GM06990 (cell line): ENCODE measurements around the gene CALB2.

ENCODE experiments used
- DNase-seq: peaks from one replicate; pipeline ENCODE4 v3.0.0-alpha.2; 2011; ENCODE audit not compliant: insufficient read length; ENCODE audit errors: extremely low read depth
- H3K27me3 ChIP-seq: replicated peaks from 2 replicates; pipeline ENCODE4 v1.6.0; 2011; ENCODE audit warnings: low read length; ENCODE audit not compliant: control insufficient read depth, insufficient read depth
- H3K36me3 ChIP-seq: 2 replicates; pipeline ENCODE4 v1.5.1; 2011; ENCODE audit warnings: low read length; ENCODE audit not compliant: control insufficient read depth, insufficient read depth
- H3K4me3 ChIP-seq: replicated peaks from 2 replicates; pipeline ENCODE4 v1.5.1; 2011; ENCODE audit warnings: low read depth, mild to moderate bottlenecking, control low read depth, low read length
- TF ChIP-seq, protein P1 (sequence below): IDR thresholded peaks from 2 replicates; pipeline ENCODE4 v1.5.1; 2011; ENCODE audit warnings: low read length, control low read depth, mild to moderate bottlenecking, inconsistent platforms; ENCODE audit not compliant: insufficient read depth, poor library complexity, severe bottlenecking

Gene CALB2

DNA sequence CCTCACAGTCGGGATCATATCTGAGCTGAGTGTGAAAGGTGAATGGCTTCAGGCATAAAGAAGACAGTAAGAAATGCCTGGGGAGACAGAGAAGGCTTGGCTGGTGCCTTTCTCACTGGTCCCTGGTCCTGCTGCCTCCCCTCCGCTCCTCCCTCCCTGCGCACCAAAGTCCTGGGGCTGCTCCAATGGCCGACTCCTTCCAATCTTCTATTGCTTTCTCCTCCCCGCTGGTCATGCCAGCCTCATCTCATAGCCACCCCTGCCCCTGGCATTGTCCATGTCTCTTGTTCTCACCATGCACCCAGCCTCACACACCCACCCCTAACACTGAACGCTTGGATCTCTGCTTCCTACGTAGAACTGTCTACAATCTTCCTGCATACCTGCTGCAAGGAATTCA is 65.3 kb downstream of the CALB2 start:
- Histone ChIP-seq H3K4me3 (no peak overlapping the region), H3K27me3 (no peaks in the 10 kb centered on the region; the same call in 1 of the 2 replicates), H3K36me3 (no peaks in the 10 kb centered on the region)
- TF ChIP-seq, protein P1, sequence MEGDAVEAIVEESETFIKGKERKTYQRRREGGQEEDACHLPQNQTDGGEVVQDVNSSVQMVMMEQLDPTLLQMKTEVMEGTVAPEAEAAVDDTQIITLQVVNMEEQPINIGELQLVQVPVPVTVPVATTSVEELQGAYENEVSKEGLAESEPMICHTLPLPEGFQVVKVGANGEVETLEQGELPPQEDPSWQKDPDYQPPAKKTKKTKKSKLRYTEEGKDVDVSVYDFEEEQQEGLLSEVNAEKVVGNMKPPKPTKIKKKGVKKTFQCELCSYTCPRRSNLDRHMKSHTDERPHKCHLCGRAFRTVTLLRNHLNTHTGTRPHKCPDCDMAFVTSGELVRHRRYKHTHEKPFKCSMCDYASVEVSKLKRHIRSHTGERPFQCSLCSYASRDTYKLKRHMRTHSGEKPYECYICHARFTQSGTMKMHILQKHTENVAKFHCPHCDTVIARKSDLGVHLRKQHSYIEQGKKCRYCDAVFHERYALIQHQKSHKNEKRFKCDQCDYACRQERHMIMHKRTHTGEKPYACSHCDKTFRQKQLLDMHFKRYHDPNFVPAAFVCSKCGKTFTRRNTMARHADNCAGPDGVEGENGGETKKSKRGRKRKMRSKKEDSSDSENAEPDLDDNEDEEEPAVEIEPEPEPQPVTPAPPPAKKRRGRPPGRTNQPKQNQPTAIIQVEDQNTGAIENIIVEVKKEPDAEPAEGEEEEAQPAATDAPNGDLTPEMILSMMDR, result no peak
- no peak for DNase-seq

DNA sequence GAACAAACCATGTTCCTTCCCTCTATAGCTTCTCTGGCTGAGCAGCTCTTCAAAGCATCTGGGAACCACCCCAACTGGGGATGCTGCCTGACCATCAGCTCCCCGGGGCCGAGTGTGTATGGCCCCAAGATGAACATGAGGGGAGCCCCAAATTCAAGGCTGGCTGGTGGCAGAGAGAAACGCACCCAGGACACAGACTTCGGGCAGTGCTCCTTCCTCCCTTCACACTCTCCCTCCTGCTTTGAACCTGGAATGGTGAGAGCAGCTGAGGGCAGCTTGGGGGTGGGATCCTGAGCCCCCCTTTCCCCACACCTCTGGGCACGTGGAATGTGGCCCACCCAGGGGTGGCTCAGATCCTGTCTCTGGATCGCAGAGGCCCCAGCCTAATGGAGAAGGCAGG is 66.1 kb downstream of the CALB2 start:
- H3K27me3 ChIP-seq, result no peaks in the 10 kb centered on the region; the same call in none of the 2 replicates
- H3K36me3 ChIP-seq, result no peaks in the 10 kb centered on the region
- TF ChIP-seq, protein P1, result no peak

DNA sequence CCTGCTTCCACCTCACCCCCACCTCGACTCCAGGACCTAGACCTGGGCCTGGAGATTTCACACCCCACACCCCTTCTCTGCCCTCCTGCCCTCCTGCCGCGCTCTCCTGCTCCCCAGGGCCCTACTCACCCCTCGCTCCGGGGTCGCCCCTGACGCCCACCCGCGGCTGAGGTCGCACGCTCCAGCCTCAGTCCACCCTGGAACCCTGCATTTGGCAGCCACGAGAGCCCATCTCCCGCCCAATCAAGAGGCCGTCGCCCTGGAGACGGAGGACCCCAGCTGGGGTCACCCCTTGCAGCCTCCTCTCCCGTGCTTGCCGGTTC is 67.2 kb downstream of the CALB2 start:
- Histone ChIP-seq H3K4me3 (no peak overlapping the region), H3K36me3 (no peaks in the 10 kb centered on the region), H3K27me3 (peaks cover 3% of the 10 kb centered on the region)
- TF ChIP-seq, protein P1, result no peak
- DNase-seq, result no peak

More for the DNA sequence above, 66.1 kb downstream of the CALB2 start:
- no peak overlapping the region for H3K4me3 ChIP-seq
- DNase-seq, result no peak

DNA sequence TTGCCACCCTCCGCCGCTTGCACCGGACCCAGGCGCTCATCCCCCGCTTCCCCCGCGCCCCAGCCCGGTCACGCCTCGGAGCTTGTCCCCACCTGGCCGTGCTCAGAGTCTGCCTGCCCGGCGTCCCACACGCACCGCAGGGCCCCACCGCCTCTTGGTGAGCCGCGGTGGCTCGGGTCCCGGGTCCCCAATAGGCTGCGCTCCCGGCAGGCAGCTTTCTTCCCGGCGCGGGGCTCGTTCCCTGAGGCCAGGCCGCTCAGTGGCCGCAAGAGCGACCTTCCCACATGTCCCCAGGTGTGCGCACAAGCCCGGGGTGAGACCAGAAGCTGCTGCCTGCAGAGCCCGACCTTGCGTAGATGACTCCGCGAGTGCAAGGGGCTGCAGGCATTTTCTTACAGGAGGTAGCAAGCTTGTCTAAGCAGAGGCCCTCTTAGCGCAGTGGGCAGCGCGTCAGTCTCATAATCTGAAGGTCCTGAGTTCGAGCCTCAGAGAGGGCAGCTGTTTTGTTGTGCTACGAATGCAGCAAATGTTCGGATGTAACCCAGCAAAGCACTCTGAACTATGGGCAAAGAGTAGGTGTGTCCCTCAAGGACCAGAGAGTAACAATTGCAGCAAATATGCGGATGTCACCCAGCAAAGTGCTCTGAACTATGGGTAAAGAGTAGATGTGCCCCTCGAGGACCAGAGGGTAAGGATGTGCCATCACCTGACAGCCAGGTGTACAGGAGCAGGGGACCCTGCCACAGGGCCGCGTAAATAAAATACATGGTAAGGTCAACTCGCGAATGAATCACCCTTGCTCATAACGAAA is 67.8 kb downstream of the CALB2 start:
- DNase-seq, result peak; percentile 59
- Histone ChIP-seq H3K27me3 (peaks cover 3% of the 10 kb centered on the region), H3K36me3 (no peaks in the 10 kb centered on the region), H3K4me3 (no peak overlapping the region)
- TF ChIP-seq, protein P1, result no peak

DNA sequence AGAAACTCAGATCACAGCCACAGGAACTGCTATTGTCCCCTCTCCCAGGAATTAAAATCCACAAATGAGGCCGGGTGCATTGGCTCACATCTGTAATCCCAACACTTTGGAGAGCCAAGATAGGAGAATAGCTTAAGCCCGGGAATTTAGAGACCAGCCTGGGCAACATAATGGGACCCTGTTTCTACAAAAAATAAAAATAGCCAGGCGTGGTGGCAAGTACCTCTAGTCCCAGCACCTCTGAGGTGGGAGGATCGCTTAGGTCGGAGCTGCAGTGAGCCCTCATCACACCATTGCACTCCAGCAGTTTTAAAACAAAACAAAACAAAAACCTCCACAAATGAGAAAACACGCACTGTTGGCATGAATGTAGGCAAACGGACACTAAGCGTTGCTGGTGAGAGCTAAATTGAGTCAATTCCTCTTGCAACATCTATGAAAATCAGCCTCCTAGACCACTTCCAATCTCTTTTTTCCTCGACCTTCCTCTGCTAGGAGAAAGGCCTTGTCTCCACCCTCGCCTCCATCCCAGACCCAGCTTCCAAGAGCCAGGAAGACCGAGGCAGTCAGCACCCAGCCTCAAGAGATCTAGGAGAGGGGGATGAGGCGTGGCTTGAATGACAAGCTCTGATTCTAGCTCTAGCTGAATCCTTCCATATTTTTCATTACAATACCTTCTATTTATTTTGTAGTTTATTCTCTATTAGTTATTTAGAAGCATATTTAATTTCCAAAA is 68.5 kb downstream of the CALB2 start:
- H3K27me3 ChIP-seq, result peaks cover 3% of the 10 kb centered on the region
- H3K36me3 ChIP-seq, result no peaks in the 10 kb centered on the region
- TF ChIP-seq, protein P1, result no peak
- DNase-seq, result no peak
- H3K4me3 ChIP-seq, result no peak overlapping the region
